ENCODE results near the gene CRYBG1. TPM values are rescaled to one million over a fixed set of nuclear protein-coding genes. Genes with fewer than 3 reads are reported as not detected.

The CRYBG1 gene
- total and polyA plus RNA-seq, 2 of the 4 experiments (the other 2 are of a cell fraction), result 0.38 to 1.1 TPM

- no TSS peak for BruUV-seq (replicated peaks)
- CTCF ChIA-PET, result no interaction called here
- in situ Hi-C loops (cut with MboI; ENCODE audit: low sequenced_read_pairs), result loop anchor here (10.0 kb wide), 1 partner anchor 51 kb away; no protein-coding TSS in a partner anchor
Observed at GRCh38 chr6:106453756-106454367, 93.3 kb downstream of the CRYBG1 start.

More at GRCh38 chr6:106453756-106454367, 93.3 kb downstream of the CRYBG1 start:
- no peak overlapping the region for H2AK5ac ChIP-seq (ENCODE audit: low read depth, low read length)
- H3K36me3 ChIP-seq (ENCODE audit: control insufficient read depth, insufficient read depth, low read length), result no peaks in the 10 kb centered on the region
- H4K5ac ChIP-seq (ENCODE audit: low read depth, low read length), result no peak overlapping the region
- no peak overlapping the region for H2AFZ ChIP-seq (replicated peaks; ENCODE audit: low read length, poor library complexity)
- no peak overlapping the region for H3K23ac ChIP-seq (ENCODE audit: low read depth, low read length)
- H3K79me1 ChIP-seq (ENCODE audit: low read depth in 1 of 2, low read length in 2 of 2), result no peaks in the 10 kb centered on the region
- H3K14ac ChIP-seq (replicated peaks; ENCODE audit: low read depth, low read length), result no peak overlapping the region
- H3K9me1 ChIP-seq (ENCODE audit: insufficient read depth, low read length), result peaks cover 2% of the 10 kb centered on the region; the same call in 1 of the 2 replicates
- no peak overlapping the region for H3K9ac ChIP-seq (ENCODE audit: low read depth, low read length)
- intact Hi-C loops (cut with micrococcal nuclease), result no loop called here
- no peak for ATAC-seq (ENCODE audit: low read depth)
- no peak overlapping the region for H2BK5ac ChIP-seq (ENCODE audit: low read depth, low read length, poor library complexity, severe bottlenecking)
- H3K9me3 ChIP-seq (ENCODE audit: control insufficient read depth, insufficient read depth, low read length), result no peaks in the 10 kb centered on the region
- no peak overlapping the region for H2BK20ac ChIP-seq (ENCODE audit: low read depth, low read length)
- H2AK9ac ChIP-seq (replicated peaks; ENCODE audit: low read depth, low read length, poor library complexity), result no peak overlapping the region
- WGBS, 2 experiments (ENCODE audit: extremely low coverage in 2 of 2, insufficient read length in 1 of 2), result 65% methylated on average over 3 of the region's 6 CpGs; no CpG with 5 or more reads in 1 of the 2 experiments
- H4K91ac ChIP-seq (ENCODE audit: insufficient read depth, low read depth, low read length), result no peak overlapping the region
- H2BK15ac ChIP-seq (ENCODE audit: low read depth, low read length), result no peak overlapping the region
- H2BK120ac ChIP-seq (ENCODE audit: low read depth, low read length), result no peak overlapping the region
- H4K20me1 ChIP-seq (ENCODE audit: insufficient read depth, low read length), result no peaks in the 10 kb centered on the region
- H3K18ac ChIP-seq (ENCODE audit: low read depth, low read length), result no peak overlapping the region
- POLR2A ChIA-PET (ENCODE audit: unreplicated experiment), result no interaction called here
- TF ChIP-seq CEBPB (IDR thresholded peaks at IDR 0.05; ENCODE audit: low read depth, low read length), result no peak
- TF ChIP-seq CTCF (conservative IDR thresholded peaks at IDR 0.05; ENCODE audit: low read depth, low read length), result no peak
- no peak for TF ChIP-seq NFE2L2 (IDR thresholded peaks at IDR 0.05; ENCODE audit: low read depth, low read length)
- TF ChIP-seq BHLHE40 (IDR thresholded peaks at IDR 0.05; ENCODE audit: low read depth, low read length), result no peak
- no peak for TF ChIP-seq MAZ (IDR thresholded peaks at IDR 0.05; ENCODE audit: borderline replicate concordance, low read depth, low read length)
- no peak for TF ChIP-seq MAFK (IDR thresholded peaks at IDR 0.05; ENCODE audit: low read depth, low read length)
- TF ChIP-seq FOS (IDR thresholded peaks at IDR 0.05; ENCODE audit: low read depth, low read length), result no peak
- no peak for TF ChIP-seq RCOR1 (IDR thresholded peaks at IDR 0.05; ENCODE audit: insufficient replicate concordance, low read length)
- H3K4me1 ChIP-seq (ENCODE audit: control insufficient read depth, insufficient read depth, low read length), result no peaks in the 10 kb centered on the region
- H3K4me2 ChIP-seq (ENCODE audit: low read depth, low read length), result no peak overlapping the region
- no peak overlapping the region for H3K27ac ChIP-seq (ENCODE audit: insufficient read depth, low read length)
- H3K27me3 ChIP-seq (ENCODE audit: control insufficient read depth, insufficient read depth, low read length), result peaks cover 28% of the 10 kb centered on the region
- no peak overlapping the region for H3K56ac ChIP-seq (ENCODE audit: extremely low read depth, insufficient read depth, low read length)
- DNase-seq, result no peak
- dilution Hi-C loops (cut with HindIII; ENCODE audit: low sequenced_read_pairs, unreplicated experiment), result loop anchor here (25.0 kb wide), 1 partner anchor 508 kb away; the partner anchor contains the start of gene CD24
- no peak overlapping the region for H3K4me3 ChIP-seq (ENCODE audit: insufficient read depth, low read depth, low read length)
- H4K8ac ChIP-seq (ENCODE audit: low read depth in 2 of 2, low read length in 2 of 2), result no peak overlapping the region
- H3K4ac ChIP-seq (ENCODE audit: low read depth, low read length), result no peak overlapping the region

Measured in IMR-90 (cell line).